Activated T-helper 2 cell treated with anti-CD3 and anti-CD28 coated beads, Interferon-gamma antibody, Interleukin-2, Interleukin-4, amounts not matched to agents 10 μg/mL and 5 μg/mL and 100 μg/mL, durations not matched to agents 14 hours and 24 hours and 36 hours (primary cell): Measurements from ENCODE around the gene TCP11. TPM values are rescaled to one million over a fixed set of nuclear protein-coding genes. Genes with fewer than 3 reads are reported as not detected.

Experiments used
- DNase-seq: peaks from one replicate; pipeline ENCODE4 v3.0.0; 2021; ENCODE audit warnings: low spot score
- H3K27ac Mint-ChIP-seq: one replicate; pipeline ENCODE4 v1.8.0; 2021; ENCODE audit warnings: mixed read lengths
- H3K27me3 Mint-ChIP-seq: one replicate; pipeline ENCODE4 v1.8.0; 2021; ENCODE audit warnings: low read depth, mixed read lengths
- H3K36me3 Mint-ChIP-seq: one replicate; pipeline ENCODE4 v1.8.0; 2021; ENCODE audit warnings: low read depth, mixed read lengths
- H3K4me1 Mint-ChIP-seq: one replicate; pipeline ENCODE4 v1.8.0; 2021; ENCODE audit warnings: low read depth, mixed read lengths
- H3K4me3 Mint-ChIP-seq: one replicate; pipeline ENCODE4 v1.8.0; 2021; ENCODE audit warnings: low read depth, mild to moderate bottlenecking, moderate library complexity, mixed read lengths
- H3K9me3 Mint-ChIP-seq: one replicate; pipeline ENCODE4 v1.8.0; 2021; ENCODE audit warnings: mixed read lengths
- intact Hi-C: fragments of 100-400 bp; cut with micrococcal nuclease; formaldehyde crosslinking; loops from one replicate; pipeline ENCODE4 v1.15.1; 2023
- total RNA-seq: library from RNA; stranded (reverse); gene quantifications from 2 replicates; pipeline ENCODE4 v1.2.3, GENCODE V29; 2022

TCP11 gene
- total RNA-seq, 1 donor from 2014 or later: not detected

- H3K27ac Mint-ChIP-seq: no peak overlapping the region
- intact Hi-C loops: no loop called here
- H3K4me3 Mint-ChIP-seq: no peak overlapping the region
- no peaks in the 10 kb centered on the region for H3K4me1 Mint-ChIP-seq
- no peaks in the 10 kb centered on the region for H3K36me3 Mint-ChIP-seq
- peaks cover 37% of the 10 kb centered on the region for H3K27me3 Mint-ChIP-seq
- H3K9me3 Mint-ChIP-seq: no peaks in the 10 kb centered on the region
- no peak for DNase-seq
These were observed 38.0 kb upstream of the TCP11 start for GRCh38 chr6:35178932-35179832.

- H3K27me3 Mint-ChIP-seq: peaks cover 30% of the 10 kb centered on the region
These were observed 36.9 kb upstream of the TCP11 start for GRCh38 chr6:35178012-35178411.

DNA sequence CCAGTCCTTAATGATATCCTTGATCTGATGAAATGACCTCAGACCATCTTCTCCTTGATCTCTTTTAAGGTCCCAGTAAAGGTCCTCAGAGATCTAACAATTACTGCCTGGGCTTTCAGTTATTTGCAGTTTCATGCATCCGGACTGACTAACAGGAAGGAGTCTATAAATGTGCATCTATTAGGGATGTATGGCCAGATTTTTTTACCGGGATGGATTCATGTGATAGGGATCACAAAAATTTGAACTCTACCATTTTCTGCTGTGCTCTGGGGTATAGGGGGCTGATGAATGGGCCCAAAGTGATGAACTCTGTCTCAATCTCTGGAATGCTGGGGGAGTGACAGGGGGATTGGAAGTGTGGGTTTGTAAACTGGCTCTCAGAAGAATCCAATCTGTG, 36.5 kb upstream of the TCP11 start:
- no peaks in the 10 kb centered on the region for H3K36me3 Mint-ChIP-seq
- H3K27me3 Mint-ChIP-seq: peaks cover 28% of the 10 kb centered on the region
- intact Hi-C loops: no loop called here
- H3K9me3 Mint-ChIP-seq: no peaks in the 10 kb centered on the region
- no peak for DNase-seq
- H3K27ac Mint-ChIP-seq: no peak overlapping the region
- H3K4me1 Mint-ChIP-seq: no peaks in the 10 kb centered on the region
- H3K4me3 Mint-ChIP-seq: no peak overlapping the region

More at GRCh38 chr6:35178012-35178411, 36.9 kb upstream of the TCP11 start:
- H3K9me3 Mint-ChIP-seq: no peaks in the 10 kb centered on the region
- no peak for DNase-seq
- H3K4me3 Mint-ChIP-seq: no peak overlapping the region
- H3K27ac Mint-ChIP-seq: no peak overlapping the region
- no peaks in the 10 kb centered on the region for H3K4me1 Mint-ChIP-seq
- intact Hi-C loops: no loop called here
- H3K36me3 Mint-ChIP-seq: no peaks in the 10 kb centered on the region

- intact Hi-C loops: no loop called here
- no peaks in the 10 kb centered on the region for H3K9me3 Mint-ChIP-seq
- H3K36me3 Mint-ChIP-seq: no peaks in the 10 kb centered on the region
- H3K4me3 Mint-ChIP-seq: no peak overlapping the region
- DNase-seq: no peak
- H3K27ac Mint-ChIP-seq: no peak overlapping the region
- no peaks in the 10 kb centered on the region for H3K4me1 Mint-ChIP-seq
- peaks cover 28% of the 10 kb centered on the region for H3K27me3 Mint-ChIP-seq
These were observed 36.0 kb upstream of the TCP11 start for GRCh38 chr6:35177157-35177556.

DNA sequence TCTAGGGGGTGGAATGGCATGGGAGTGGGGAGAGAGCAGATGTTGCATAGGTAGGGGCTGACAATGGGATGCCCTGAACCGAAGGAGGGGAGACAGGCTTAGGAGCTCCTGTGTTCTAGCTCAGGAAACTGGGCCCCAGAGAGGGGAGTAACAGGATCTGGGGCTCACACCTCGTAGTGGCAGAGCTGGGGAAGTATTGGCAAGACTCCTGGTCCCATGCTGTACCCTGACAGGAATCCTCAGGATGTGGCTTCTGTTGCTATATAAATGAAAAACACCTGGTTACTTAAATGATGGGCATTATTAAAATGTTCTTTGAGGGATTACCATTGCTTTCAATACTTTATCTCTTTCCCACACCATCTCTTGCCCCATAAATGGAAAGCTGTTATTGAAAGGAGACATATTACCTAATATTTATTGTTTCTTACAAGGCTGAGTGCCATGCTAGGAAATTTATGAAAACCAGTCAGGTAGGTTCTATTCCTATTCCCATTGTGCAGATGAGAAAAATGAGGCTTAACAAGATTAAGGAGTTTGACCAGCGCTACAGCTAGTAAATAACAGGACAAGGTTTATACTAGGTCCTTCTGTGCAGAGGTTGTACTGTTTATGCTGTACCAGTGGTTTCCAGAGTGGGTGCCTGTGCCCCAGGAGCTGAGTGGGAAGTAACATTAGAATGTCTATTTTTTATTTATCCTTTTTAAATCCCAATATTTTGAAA, 35.3 kb upstream of the TCP11 start:
- intact Hi-C loops: no loop called here
- no peaks in the 10 kb centered on the region for H3K9me3 Mint-ChIP-seq
- H3K4me3 Mint-ChIP-seq: no peak overlapping the region
- H3K4me1 Mint-ChIP-seq: no peaks in the 10 kb centered on the region
- no peak for DNase-seq
- H3K36me3 Mint-ChIP-seq: no peaks in the 10 kb centered on the region
- H3K27me3 Mint-ChIP-seq: peaks cover 25% of the 10 kb centered on the region
- H3K27ac Mint-ChIP-seq: no peak overlapping the region

- Mint-ChIP-seq H3K36me3 (no peaks in the 10 kb centered on the region), H3K27ac (no peak overlapping the region), H3K27me3 (peaks cover 21% of the 10 kb centered on the region), H3K4me1 (no peaks in the 10 kb centered on the region), H3K4me3 (no peak overlapping the region), H3K9me3 (peaks cover 3% of the 10 kb centered on the region)
- intact Hi-C loops: no loop called here
- no peak for DNase-seq
These were observed 33.4 kb upstream of the TCP11 start for GRCh38 chr6:35174501-35174900.

GRCh38 chr6:35174088-35174434, 32.9 kb upstream of the TCP11 start:
- Mint-ChIP-seq H3K27me3 (peaks cover 21% of the 10 kb centered on the region), H3K36me3 (no peaks in the 10 kb centered on the region), H3K4me1 (no peaks in the 10 kb centered on the region), H3K9me3 (peaks cover 7% of the 10 kb centered on the region), H3K27ac (no peak overlapping the region), H3K4me3 (no peak overlapping the region)
- intact Hi-C loops: no loop called here
- no peak for DNase-seq

DNA sequence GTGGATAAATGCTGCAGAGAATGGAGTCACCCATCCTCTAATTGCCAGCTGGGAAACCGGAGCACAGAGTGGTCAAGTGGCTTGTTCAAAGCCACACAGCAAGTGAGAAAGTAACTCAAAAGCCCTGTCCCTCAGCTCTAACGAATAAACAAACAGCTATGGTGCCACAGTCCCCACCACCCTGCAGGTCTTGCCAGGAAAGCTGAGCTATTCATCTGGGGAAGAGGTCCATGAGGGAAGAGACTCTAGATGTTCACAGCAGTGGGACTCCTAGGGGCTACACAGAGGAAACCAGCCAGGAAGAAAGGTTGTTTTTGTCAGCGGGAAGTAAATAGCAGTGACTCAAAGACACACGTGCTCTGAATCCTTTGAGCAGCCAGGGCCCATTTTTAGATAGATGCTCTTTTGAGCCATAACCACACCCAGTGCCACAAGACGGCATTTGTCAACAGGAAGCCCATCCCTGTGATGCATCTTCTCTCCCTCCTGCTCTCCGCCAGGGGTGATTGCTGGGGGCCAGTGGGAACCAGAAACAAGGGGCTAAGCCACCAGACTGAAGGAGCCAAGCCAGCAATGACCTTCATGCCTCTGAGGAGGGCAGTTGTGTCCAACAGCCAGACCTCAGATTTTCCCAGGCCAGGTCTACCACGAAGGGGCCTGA, 32.4 kb upstream of the TCP11 start:
- intact Hi-C loops: no loop called here
- DNase-seq: no peak
- H3K27me3 Mint-ChIP-seq: peaks cover 21% of the 10 kb centered on the region
- H3K27ac Mint-ChIP-seq: no peak overlapping the region
- H3K36me3 Mint-ChIP-seq: no peaks in the 10 kb centered on the region
- H3K4me1 Mint-ChIP-seq: no peaks in the 10 kb centered on the region
- H3K4me3 Mint-ChIP-seq: no peak overlapping the region
- peaks cover 7% of the 10 kb centered on the region for H3K9me3 Mint-ChIP-seq

DNA sequence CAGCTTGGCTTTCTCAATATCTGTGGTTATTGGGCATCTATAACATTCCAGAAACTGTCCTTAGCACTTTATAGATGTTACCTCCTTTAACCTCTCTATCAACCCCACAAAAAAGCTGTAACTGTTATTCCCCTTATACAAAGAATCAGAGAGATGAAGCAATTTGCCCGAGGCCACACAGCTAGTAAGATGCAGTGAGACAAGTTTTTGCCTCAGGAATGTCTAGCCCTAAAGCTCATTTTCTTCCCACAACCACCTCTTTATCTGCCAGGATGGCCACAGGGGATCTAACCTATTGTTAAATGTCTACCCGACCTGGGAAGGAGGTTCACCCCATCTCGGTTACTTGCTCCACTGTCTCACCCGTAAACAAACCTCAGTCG, 31.9 kb upstream of the TCP11 start:
- intact Hi-C loops: no loop called here
- H3K4me3 Mint-ChIP-seq: no peak overlapping the region
- H3K36me3 Mint-ChIP-seq: no peaks in the 10 kb centered on the region
- H3K27ac Mint-ChIP-seq: no peak overlapping the region
- H3K4me1 Mint-ChIP-seq: no peaks in the 10 kb centered on the region
- peaks cover 25% of the 10 kb centered on the region for H3K27me3 Mint-ChIP-seq
- no peak for DNase-seq
- H3K9me3 Mint-ChIP-seq: peaks cover 7% of the 10 kb centered on the region

- Mint-ChIP-seq H3K9me3 (peaks cover 7% of the 10 kb centered on the region), H3K27ac (no peak overlapping the region), H3K4me3 (no peak overlapping the region), H3K4me1 (no peaks in the 10 kb centered on the region), H3K36me3 (no peaks in the 10 kb centered on the region), H3K27me3 (peaks cover 11% of the 10 kb centered on the region)
- no peak for DNase-seq
- intact Hi-C loops: no loop called here
These were observed 29.8 kb upstream of the TCP11 start for GRCh38 chr6:35170891-35171290.

DNA sequence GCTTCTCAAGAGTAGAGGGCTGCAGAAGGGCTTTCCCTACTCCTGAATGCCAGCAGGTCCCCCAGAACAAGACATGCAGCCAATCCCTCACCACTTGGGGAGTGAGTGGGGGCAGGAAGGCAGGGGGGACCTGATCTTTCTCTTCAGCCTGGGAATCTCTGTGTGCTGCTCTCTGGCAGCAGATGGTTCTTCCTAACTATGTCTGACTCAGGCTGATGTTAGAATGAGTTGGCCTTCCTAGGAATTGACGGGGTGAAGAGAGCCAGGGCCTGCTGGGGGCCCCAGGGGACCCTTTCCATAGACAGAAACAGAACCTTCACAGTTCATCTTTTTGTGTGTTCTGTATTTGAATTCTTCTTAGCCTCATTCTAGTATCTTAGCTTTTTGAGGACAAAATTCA, 29.0 kb upstream of the TCP11 start:
- peaks cover 10% of the 10 kb centered on the region for H3K27me3 Mint-ChIP-seq
- H3K4me3 Mint-ChIP-seq: no peak overlapping the region
- H3K27ac Mint-ChIP-seq: no peak overlapping the region
- peaks cover 4% of the 10 kb centered on the region for H3K4me1 Mint-ChIP-seq
- H3K36me3 Mint-ChIP-seq: no peaks in the 10 kb centered on the region
- peaks cover 7% of the 10 kb centered on the region for H3K9me3 Mint-ChIP-seq
- intact Hi-C loops: no loop called here
- no peak for DNase-seq

DNA sequence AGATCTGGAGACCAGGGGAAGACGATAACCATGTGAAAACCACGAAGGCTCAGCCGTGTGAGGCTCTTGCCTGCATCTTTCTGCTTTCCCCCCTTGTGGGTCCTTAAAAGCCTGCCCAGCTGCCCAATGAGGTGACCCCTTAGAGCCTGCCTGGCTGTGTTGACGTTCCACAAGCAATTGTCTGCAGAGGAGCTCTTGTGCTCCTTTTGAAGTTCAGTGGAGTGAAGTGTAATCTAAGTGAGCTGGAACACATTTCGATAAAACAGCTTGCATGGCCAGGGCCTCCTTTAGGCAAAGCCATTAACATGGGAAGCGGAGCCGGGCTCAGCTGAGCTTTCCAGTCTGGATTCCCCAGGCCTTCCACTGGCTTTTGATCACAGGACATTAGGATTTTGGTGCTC, 27.3 kb upstream of the TCP11 start:
- no peak overlapping the region for H3K27ac Mint-ChIP-seq
- DNase-seq: no peak
- H3K9me3 Mint-ChIP-seq: peaks cover 7% of the 10 kb centered on the region
- no peak overlapping the region for H3K4me3 Mint-ChIP-seq
- no peaks in the 10 kb centered on the region for H3K36me3 Mint-ChIP-seq
- H3K4me1 Mint-ChIP-seq: peaks cover 4% of the 10 kb centered on the region
- intact Hi-C loops: no loop called here
- peaks cover 14% of the 10 kb centered on the region for H3K27me3 Mint-ChIP-seq

DNA sequence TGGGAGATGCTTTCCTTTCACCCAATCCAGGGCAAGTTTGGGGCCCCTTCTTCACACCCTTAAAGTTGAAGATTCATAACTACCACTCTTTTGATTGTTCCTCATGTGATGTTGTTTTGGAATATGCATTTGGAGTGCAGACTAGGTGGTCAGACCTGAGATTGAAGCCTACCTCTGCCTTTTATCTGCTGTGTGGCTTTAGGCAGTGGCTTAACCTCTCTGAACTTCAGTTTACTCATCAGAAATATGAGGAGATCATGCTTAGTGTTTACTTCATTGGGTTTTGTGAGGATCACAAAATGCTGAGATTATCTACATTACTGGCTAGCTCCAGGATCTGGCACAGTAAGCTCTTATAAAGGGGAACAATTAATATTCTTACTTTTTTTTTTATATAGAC, 26.4 kb upstream of the TCP11 start:
- Mint-ChIP-seq H3K4me1 (peaks cover 4% of the 10 kb centered on the region), H3K9me3 (peaks cover 7% of the 10 kb centered on the region), H3K27ac (no peak overlapping the region), H3K27me3 (peaks cover 14% of the 10 kb centered on the region), H3K36me3 (no peaks in the 10 kb centered on the region), H3K4me3 (no peak overlapping the region)
- DNase-seq: no peak
- intact Hi-C loops: no loop called here
